ENCODE data around the gene CFAP77. TPM values are rescaled to one million over a fixed set of nuclear protein-coding genes. Genes with fewer than 3 reads are reported as not detected.
"Not testable (repeated sequence)": the region's sequence is repeated elsewhere in the genome, so short reads cannot be mapped to it uniquely, and the experiment has no call there.

Gene CFAP77
- total RNA-seq: not detected

GRCh38 chr9:132409828-132410528 lies at the start of gene CFAP77:
TSS of gene CFAP77 (plus strand) at chr9:132410211. CDS start at chr9:132410272, 61 bp downstream.
- Histone ChIP-seq H3K9ac (ENCODE audit: low read depth in 1 of 3, low read length in 3 of 3) (peak within 1 kb of the TSS in 1 of 3 donors; percentile 25), H3K27ac (ENCODE audit: low read depth, low read length) (no peak within 1 kb of the TSS), H3K4me3 (ENCODE audit: low read length in 3 of 3) (peak within 1 kb of the TSS in 2 of 3 donors; percentile 56 to 63), H3K27me3 (ENCODE audit: control insufficient read depth in 3 of 3, insufficient read depth in 3 of 3, low read length in 3 of 3) (peaks cover 50 to 57% (median 52%) of the 10 kb centered on the region in 3 donors), H3K36me3 (ENCODE audit: control insufficient read depth in 3 of 3, insufficient read depth in 3 of 3, low read length in 3 of 3) (no peaks in the 10 kb centered on the region), H3K4me1 (ENCODE audit: control insufficient read depth in 3 of 3, insufficient read depth in 3 of 3, low read length in 3 of 3) (peaks cover 21 to 33% (median 23%) of the 10 kb centered on the region in 3 donors), H3K9me3 (ENCODE audit: control insufficient read depth in 3 of 3, low read length in 3 of 3) (no peaks in the 10 kb centered on the region)

- H3K4me3 ChIP-seq (ENCODE audit: low read length in 3 of 3): no peak overlapping the region
- no peaks in the 10 kb centered on the region for H3K36me3 ChIP-seq (ENCODE audit: control insufficient read depth in 3 of 3, insufficient read depth in 3 of 3, low read length in 3 of 3)
- H3K9me3 ChIP-seq (ENCODE audit: control insufficient read depth in 3 of 3, low read length in 3 of 3): no peaks in the 10 kb centered on the region
- no peaks in the 10 kb centered on the region for H3K27me3 ChIP-seq (ENCODE audit: control insufficient read depth in 3 of 3, insufficient read depth in 3 of 3, low read length in 3 of 3)
- no peaks in the 10 kb centered on the region for H3K4me1 ChIP-seq (ENCODE audit: control insufficient read depth in 3 of 3, insufficient read depth in 3 of 3, low read length in 3 of 3)
- H3K27ac ChIP-seq (ENCODE audit: low read depth, low read length): no peak overlapping the region
- no peak overlapping the region for H3K9ac ChIP-seq (ENCODE audit: low read depth in 1 of 3, low read length in 3 of 3)
Measured at GRCh38 chr9:132364068-132364467, 45.9 kb upstream of the CFAP77 start.

GRCh38 chr9:132365986-132366385 lies 44.0 kb upstream of the CFAP77 start:
- Histone ChIP-seq H3K4me3 (ENCODE audit: low read length in 3 of 3) (no peak overlapping the region), H3K9ac (ENCODE audit: low read depth in 1 of 3, low read length in 3 of 3) (no peak overlapping the region), H3K36me3 (ENCODE audit: control insufficient read depth in 3 of 3, insufficient read depth in 3 of 3, low read length in 3 of 3) (no peaks in the 10 kb centered on the region), H3K9me3 (ENCODE audit: control insufficient read depth in 3 of 3, low read length in 3 of 3) (no peaks in the 10 kb centered on the region), H3K27me3 (ENCODE audit: control insufficient read depth in 3 of 3, insufficient read depth in 3 of 3, low read length in 3 of 3) (no peaks in the 10 kb centered on the region), H3K4me1 (ENCODE audit: control insufficient read depth in 3 of 3, insufficient read depth in 3 of 3, low read length in 3 of 3) (no peaks in the 10 kb centered on the region), H3K27ac (ENCODE audit: low read depth, low read length) (no peak overlapping the region)

- no peaks in the 10 kb centered on the region for H3K27me3 ChIP-seq (ENCODE audit: control insufficient read depth in 3 of 3, insufficient read depth in 3 of 3, low read length in 3 of 3)
- H3K9ac ChIP-seq (ENCODE audit: low read depth in 1 of 3, low read length in 3 of 3): no peak overlapping the region
- H3K4me3 ChIP-seq (ENCODE audit: low read length in 3 of 3): no peak overlapping the region
- H3K27ac ChIP-seq (ENCODE audit: low read depth, low read length): no peak overlapping the region
- no peaks in the 10 kb centered on the region for H3K4me1 ChIP-seq (ENCODE audit: control insufficient read depth in 3 of 3, insufficient read depth in 3 of 3, low read length in 3 of 3)
- no peaks in the 10 kb centered on the region for H3K36me3 ChIP-seq (ENCODE audit: control insufficient read depth in 3 of 3, insufficient read depth in 3 of 3, low read length in 3 of 3)
- H3K9me3 ChIP-seq (ENCODE audit: control insufficient read depth in 3 of 3, low read length in 3 of 3): no peaks in the 10 kb centered on the region
Measured at GRCh38 chr9:132366481-132366880, 43.5 kb upstream of the CFAP77 start.

GRCh38 chr9:132367613-132368313 lies 42.2 kb upstream of the CFAP77 start:
- Histone ChIP-seq H3K27me3 (ENCODE audit: control insufficient read depth in 3 of 3, insufficient read depth in 3 of 3, low read length in 3 of 3) (no peaks in the 10 kb centered on the region), H3K27ac (ENCODE audit: low read depth, low read length) (no peak overlapping the region), H3K4me3 (ENCODE audit: low read length in 3 of 3) (no peak overlapping the region), H3K9me3 (ENCODE audit: control insufficient read depth in 3 of 3, low read length in 3 of 3) (no peaks in the 10 kb centered on the region), H3K9ac (ENCODE audit: low read depth in 1 of 3, low read length in 3 of 3) (no peak overlapping the region), H3K4me1 (ENCODE audit: control insufficient read depth in 3 of 3, insufficient read depth in 3 of 3, low read length in 3 of 3) (peaks cover 0 to 3% (median 0%) of the 10 kb centered on the region in 3 donors), H3K36me3 (ENCODE audit: control insufficient read depth in 3 of 3, insufficient read depth in 3 of 3, low read length in 3 of 3) (no peaks in the 10 kb centered on the region)

GRCh38 chr9:132369421-132369820 lies 40.6 kb upstream of the CFAP77 start:
- Histone ChIP-seq H3K9ac (ENCODE audit: low read depth in 1 of 3, low read length in 3 of 3) (no peak overlapping the region), H3K36me3 (ENCODE audit: control insufficient read depth in 3 of 3, insufficient read depth in 3 of 3, low read length in 3 of 3) (no peaks in the 10 kb centered on the region)

GRCh38 chr9:132370592-132370991 lies 39.4 kb upstream of the CFAP77 start:
- Histone ChIP-seq H3K4me3 (ENCODE audit: low read length in 3 of 3) (no peak overlapping the region), H3K9me3 (ENCODE audit: control insufficient read depth in 3 of 3, low read length in 3 of 3) (no peaks in the 10 kb centered on the region), H3K27me3 (ENCODE audit: control insufficient read depth in 3 of 3, insufficient read depth in 3 of 3, low read length in 3 of 3) (no peaks in the 10 kb centered on the region), H3K36me3 (ENCODE audit: control insufficient read depth in 3 of 3, insufficient read depth in 3 of 3, low read length in 3 of 3) (no peaks in the 10 kb centered on the region), H3K9ac (ENCODE audit: low read depth in 1 of 3, low read length in 3 of 3) (no peak overlapping the region), H3K27ac (ENCODE audit: low read depth, low read length) (no peak overlapping the region), H3K4me1 (ENCODE audit: control insufficient read depth in 3 of 3, insufficient read depth in 3 of 3, low read length in 3 of 3) (peaks cover 0 to 6% (median 4%) of the 10 kb centered on the region in 3 donors)

More at GRCh38 chr9:132369421-132369820, 40.6 kb upstream of the CFAP77 start:
- Histone ChIP-seq H3K27me3 (ENCODE audit: control insufficient read depth in 3 of 3, insufficient read depth in 3 of 3, low read length in 3 of 3) (no peaks in the 10 kb centered on the region), H3K4me1 (ENCODE audit: control insufficient read depth in 3 of 3, insufficient read depth in 3 of 3, low read length in 3 of 3) (peaks cover 0 to 6% (median 4%) of the 10 kb centered on the region in 3 donors), H3K27ac (ENCODE audit: low read depth, low read length) (no peak overlapping the region), H3K9me3 (ENCODE audit: control insufficient read depth in 3 of 3, low read length in 3 of 3) (no peaks in the 10 kb centered on the region), H3K4me3 (ENCODE audit: low read length in 3 of 3) (no peak overlapping the region)

GRCh38 chr9:132372177-132373095 lies 37.6 kb upstream of the CFAP77 start:
- no peak overlapping the region for H3K4me3 ChIP-seq (ENCODE audit: low read length in 3 of 3)
- H3K9me3 ChIP-seq (ENCODE audit: control insufficient read depth in 3 of 3, low read length in 3 of 3): no peaks in the 10 kb centered on the region
- H3K4me1 ChIP-seq (ENCODE audit: control insufficient read depth in 3 of 3, insufficient read depth in 3 of 3, low read length in 3 of 3): peaks cover 0 to 6% (median 4%) of the 10 kb centered on the region in 3 donors
- H3K27me3 ChIP-seq (ENCODE audit: control insufficient read depth in 3 of 3, insufficient read depth in 3 of 3, low read length in 3 of 3): no peaks in the 10 kb centered on the region
- H3K36me3 ChIP-seq (ENCODE audit: control insufficient read depth in 3 of 3, insufficient read depth in 3 of 3, low read length in 3 of 3): peaks cover 11 to 14% (median 11%) of the 10 kb centered on the region in 3 donors
- peak overlapping the region; percentile 74 for H3K27ac ChIP-seq (ENCODE audit: low read depth, low read length)
- H3K9ac ChIP-seq (ENCODE audit: low read depth in 1 of 3, low read length in 3 of 3): peak overlapping the region in 1 of 3 donors; percentile 45

GRCh38 chr9:132377769-132378168 lies 32.2 kb upstream of the CFAP77 start:
- not testable (repeated sequence) for H3K4me3 ChIP-seq (ENCODE audit: low read length in 3 of 3); H3K27me3 ChIP-seq (ENCODE audit: control insufficient read depth in 3 of 3, insufficient read depth in 3 of 3, low read length in 3 of 3); H3K27ac ChIP-seq (ENCODE audit: low read depth, low read length); H3K4me1 ChIP-seq (ENCODE audit: control insufficient read depth in 3 of 3, insufficient read depth in 3 of 3, low read length in 3 of 3); H3K9me3 ChIP-seq (ENCODE audit: control insufficient read depth in 3 of 3, low read length in 3 of 3); H3K9ac ChIP-seq (ENCODE audit: low read depth in 1 of 3, low read length in 3 of 3)
- H3K36me3 ChIP-seq (ENCODE audit: control insufficient read depth in 3 of 3, insufficient read depth in 3 of 3, low read length in 3 of 3): peaks cover 29 to 41% (median 37%) of the 10 kb centered on the region in 3 donors

Measured in skeletal muscle tissue (tissue), 4 donors.